ENCODE results near the gene CBR1.

DNA sequence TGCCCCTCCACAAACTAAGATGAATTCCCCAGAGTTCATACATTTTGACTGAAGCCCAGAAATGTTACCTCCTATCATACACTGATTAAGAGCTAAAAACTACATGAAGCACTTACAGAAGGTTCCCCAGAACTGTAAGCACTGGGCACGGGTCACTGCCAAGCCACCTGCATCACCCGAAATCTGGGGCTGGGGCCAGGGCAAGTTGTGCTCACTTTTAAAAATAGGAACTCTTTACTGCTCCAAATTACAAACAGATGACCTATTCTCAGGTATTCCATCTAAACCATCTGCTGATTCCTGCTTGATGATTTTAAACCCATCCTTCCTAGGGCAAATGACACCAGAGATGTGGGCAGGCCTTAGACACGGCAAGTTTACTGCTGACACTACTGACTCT lies 14.3 kb upstream of the CBR1 start:
- no peak for TF ChIP-seq TCF7 (IDR thresholded peaks at IDR 0.05; ENCODE audit: borderline replicate concordance)
- TF ChIP-seq U2AF2 (optimal IDR thresholded peaks at IDR 0.05; ENCODE audit: low read depth, low read length) = no peak
- TF ChIP-seq ZSCAN29 (IDR thresholded peaks at IDR 0.05) = no peak
- TF ChIP-seq, protein P1, sequence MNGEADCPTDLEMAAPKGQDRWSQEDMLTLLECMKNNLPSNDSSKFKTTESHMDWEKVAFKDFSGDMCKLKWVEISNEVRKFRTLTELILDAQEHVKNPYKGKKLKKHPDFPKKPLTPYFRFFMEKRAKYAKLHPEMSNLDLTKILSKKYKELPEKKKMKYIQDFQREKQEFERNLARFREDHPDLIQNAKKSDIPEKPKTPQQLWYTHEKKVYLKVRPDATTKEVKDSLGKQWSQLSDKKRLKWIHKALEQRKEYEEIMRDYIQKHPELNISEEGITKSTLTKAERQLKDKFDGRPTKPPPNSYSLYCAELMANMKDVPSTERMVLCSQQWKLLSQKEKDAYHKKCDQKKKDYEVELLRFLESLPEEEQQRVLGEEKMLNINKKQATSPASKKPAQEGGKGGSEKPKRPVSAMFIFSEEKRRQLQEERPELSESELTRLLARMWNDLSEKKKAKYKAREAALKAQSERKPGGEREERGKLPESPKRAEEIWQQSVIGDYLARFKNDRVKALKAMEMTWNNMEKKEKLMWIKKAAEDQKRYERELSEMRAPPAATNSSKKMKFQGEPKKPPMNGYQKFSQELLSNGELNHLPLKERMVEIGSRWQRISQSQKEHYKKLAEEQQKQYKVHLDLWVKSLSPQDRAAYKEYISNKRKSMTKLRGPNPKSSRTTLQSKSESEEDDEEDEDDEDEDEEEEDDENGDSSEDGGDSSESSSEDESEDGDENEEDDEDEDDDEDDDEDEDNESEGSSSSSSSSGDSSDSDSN (IDR thresholded peaks at IDR 0.05; ENCODE audit: borderline replicate concordance in 1 of 2, low read depth in 2 of 2, low read length in 2 of 2) = no peak
- TF ChIP-seq ARHGAP35 (IDR thresholded peaks at IDR 0.05; ENCODE audit: partially characterized antibody) = no peak
- TF ChIP-seq, protein P2, sequence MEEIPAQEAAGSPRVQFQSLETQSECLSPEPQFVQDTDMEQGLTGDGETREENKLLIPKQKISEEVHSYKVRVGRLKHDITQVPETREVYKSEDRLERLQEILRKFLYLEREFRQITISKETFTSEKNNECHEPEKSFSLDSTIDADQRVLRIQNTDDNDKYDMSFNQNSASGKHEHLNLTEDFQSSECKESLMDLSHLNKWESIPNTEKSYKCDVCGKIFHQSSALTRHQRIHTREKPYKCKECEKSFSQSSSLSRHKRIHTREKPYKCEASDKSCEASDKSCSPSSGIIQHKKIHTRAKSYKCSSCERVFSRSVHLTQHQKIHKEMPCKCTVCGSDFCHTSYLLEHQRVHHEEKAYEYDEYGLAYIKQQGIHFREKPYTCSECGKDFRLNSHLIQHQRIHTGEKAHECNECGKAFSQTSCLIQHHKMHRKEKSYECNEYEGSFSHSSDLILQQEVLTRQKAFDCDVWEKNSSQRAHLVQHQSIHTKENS (CRISPR knock-in tag; IDR thresholded peaks at IDR 0.05) = no peak
- TF ChIP-seq, protein P3, sequence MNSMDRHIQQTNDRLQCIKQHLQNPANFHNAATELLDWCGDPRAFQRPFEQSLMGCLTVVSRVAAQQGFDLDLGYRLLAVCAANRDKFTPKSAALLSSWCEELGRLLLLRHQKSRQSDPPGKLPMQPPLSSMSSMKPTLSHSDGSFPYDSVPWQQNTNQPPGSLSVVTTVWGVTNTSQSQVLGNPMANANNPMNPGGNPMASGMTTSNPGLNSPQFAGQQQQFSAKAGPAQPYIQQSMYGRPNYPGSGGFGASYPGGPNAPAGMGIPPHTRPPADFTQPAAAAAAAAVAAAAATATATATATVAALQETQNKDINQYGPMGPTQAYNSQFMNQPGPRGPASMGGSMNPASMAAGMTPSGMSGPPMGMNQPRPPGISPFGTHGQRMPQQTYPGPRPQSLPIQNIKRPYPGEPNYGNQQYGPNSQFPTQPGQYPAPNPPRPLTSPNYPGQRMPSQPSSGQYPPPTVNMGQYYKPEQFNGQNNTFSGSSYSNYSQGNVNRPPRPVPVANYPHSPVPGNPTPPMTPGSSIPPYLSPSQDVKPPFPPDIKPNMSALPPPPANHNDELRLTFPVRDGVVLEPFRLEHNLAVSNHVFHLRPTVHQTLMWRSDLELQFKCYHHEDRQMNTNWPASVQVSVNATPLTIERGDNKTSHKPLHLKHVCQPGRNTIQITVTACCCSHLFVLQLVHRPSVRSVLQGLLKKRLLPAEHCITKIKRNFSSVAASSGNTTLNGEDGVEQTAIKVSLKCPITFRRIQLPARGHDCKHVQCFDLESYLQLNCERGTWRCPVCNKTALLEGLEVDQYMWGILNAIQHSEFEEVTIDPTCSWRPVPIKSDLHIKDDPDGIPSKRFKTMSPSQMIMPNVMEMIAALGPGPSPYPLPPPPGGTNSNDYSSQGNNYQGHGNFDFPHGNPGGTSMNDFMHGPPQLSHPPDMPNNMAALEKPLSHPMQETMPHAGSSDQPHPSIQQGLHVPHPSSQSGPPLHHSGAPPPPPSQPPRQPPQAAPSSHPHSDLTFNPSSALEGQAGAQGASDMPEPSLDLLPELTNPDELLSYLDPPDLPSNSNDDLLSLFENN (IDR thresholded peaks at IDR 0.05; ENCODE audit: low read depth in 2 of 2, low read length in 2 of 2) = no peak
- TF ChIP-seq ZNF41 (CRISPR knock-in tag; conservative IDR thresholded peaks at IDR 0.05) = no peak

Measured in K562 (cell line).